GM12878 (cell line): ENCODE measurements around the gene POLD1. TPM values are rescaled to one million over a fixed set of nuclear protein-coding genes. Genes with fewer than 3 reads are reported as not detected.

Source experiments
- CBX5 ChIP-seq: sonication (generic); IDR thresholded peaks from 2 replicates; pipeline ENCODE4 v1.6.1; 2016; ENCODE audit warnings: low read depth, moderate library complexity, mild to moderate bottlenecking, inconsistent platforms
- CHD4 ChIP-seq: fragments of 200-600 bp; sonication (generic); IDR thresholded peaks from 2 replicates; pipeline ENCODE4 v1.6.1; 2016; ENCODE audit warnings: mild to moderate bottlenecking
- DPF2 ChIP-seq: fragments of 450-650 bp; IDR thresholded peaks from 2 replicates; pipeline ENCODE4 v1.6.1; 2017; ENCODE audit warnings: mild to moderate bottlenecking
- GABPA ChIP-seq: IDR thresholded peaks from 2 replicates; pipeline ENCODE4 v1.6.1; 2014; ENCODE audit warnings: antibody characterized with exemption, low read depth, mild to moderate bottlenecking, inconsistent platforms
- IKZF2 ChIP-seq, 2 experiments: fragments of 450-650 bp; IDR thresholded peaks; 2 replicates each; pipeline ENCODE4 v1.6.1; 2017; ENCODE audit warnings: mild to moderate bottlenecking in 2 of 2, moderate library complexity in 2 of 2
- JUNB ChIP-seq: IDR thresholded peaks from 2 replicates; pipeline ENCODE4 v1.6.1; 2016; ENCODE audit warnings: antibody characterized with exemption, mild to moderate bottlenecking
- MYC ChIP-seq: IDR thresholded peaks from 2 replicates; pipeline ENCODE4 v1.6.1; 2011; ENCODE audit warnings: mild to moderate bottlenecking, low read length, moderate library complexity, inconsistent platforms; ENCODE audit not compliant: insufficient read depth, insufficient replicate concordance, insufficient read length, severe bottlenecking
- NBN ChIP-seq: fragments of 450-650 bp; IDR thresholded peaks from 2 replicates; pipeline ENCODE4 v1.6.1; 2016
- NFYB ChIP-seq: IDR thresholded peaks from 2 replicates; pipeline ENCODE4 v1.6.1; 2011; ENCODE audit warnings: low read depth, mild to moderate bottlenecking, low read length, improper control_type of control experiment, moderate library complexity; ENCODE audit not compliant: insufficient read depth
- POLR2AphosphoS2 ChIP-seq: IDR thresholded peaks from 2 replicates; pipeline ENCODE4 v1.6.1; 2011; ENCODE audit warnings: low read depth, mild to moderate bottlenecking, low read length, improper control_type of control experiment, moderate library complexity
- RELA ChIP-seq: fragments of 450-650 bp; IDR thresholded peaks from 2 replicates; pipeline ENCODE4 v1.8.0; 2014; ENCODE audit warnings: borderline replicate concordance; ENCODE audit not compliant: partially characterized antibody
- SMC3 ChIP-seq: IDR thresholded peaks from 2 replicates; pipeline ENCODE4 v1.6.1; 2011; ENCODE audit warnings: low read length, improper control_type of control experiment, borderline replicate concordance
- SPI1 ChIP-seq: IDR thresholded peaks from 2 replicates; pipeline ENCODE4 v1.6.1; 2011; ENCODE audit warnings: low read depth, mild to moderate bottlenecking, low read length, moderate library complexity, borderline replicate concordance; ENCODE audit not compliant: insufficient read depth
- SUPT20H ChIP-seq: IDR thresholded peaks from 2 replicates; pipeline ENCODE4 v1.6.1; 2011; ENCODE audit warnings: low read depth, mild to moderate bottlenecking, low read length, moderate library complexity, borderline replicate concordance; ENCODE audit not compliant: control insufficient read depth
- SUZ12 ChIP-seq: fragments of 200-600 bp; sonication (generic); IDR thresholded peaks from one replicate; pipeline ENCODE4 v1.6.1; 2018; ENCODE audit warnings: antibody characterized with exemption, mild to moderate bottlenecking; ENCODE audit not compliant: unreplicated experiment
- TCF3 ChIP-seq: IDR thresholded peaks from 2 replicates; pipeline ENCODE4 v1.6.1; 2012; ENCODE audit warnings: low read depth, mild to moderate bottlenecking, low read length, borderline replicate concordance; ENCODE audit not compliant: insufficient read depth
- WRNIP1 ChIP-seq: IDR thresholded peaks from 2 replicates; pipeline ENCODE4 v1.6.1; 2011; ENCODE audit warnings: low read depth, low read length, improper control_type of control experiment, borderline replicate concordance
- YY1 ChIP-seq: IDR thresholded peaks from 2 replicates; pipeline ENCODE4 v1.6.1; 2011; ENCODE audit warnings: low read depth, mild to moderate bottlenecking, low read length
- polyA plus RNA-seq, 11 experiments: library from polyadenylated mRNA; depleted of rRNA in 4 of 11; unstranded in 6 of 11; stranded (reverse) in 5 of 11; fragments of >200 nt; fragmentation: Nextera tagmentation in 4 of 11; fragmentation: Illumina TruSeq in 1 of 11; extraction: Ambion mirVana in 4 of 11; extraction: Trizol in 1 of 11; gene quantifications; 1 replicate in 1 of 11; 2 replicates in 10 of 11; pipeline versions ENCODE4 v1.2.1 to v1.2.3, GENCODE V29; 2011 to 2016; ENCODE audit warnings: inconsistent platforms in 2 of 11, missing spikeins in 2 of 11, low read depth in 1 of 11
- total RNA-seq, 4 experiments: library from RNA; depleted of rRNA in 3 of 4; stranded (reverse); fragments of >200 nt in 3 of 4; fragmentation: Illumina TruSeq in 1 of 4; extraction: Trizol in 1 of 4; gene quantifications; 2 replicates each; pipeline versions ENCODE4 v1.2.1 to v1.2.3, GENCODE V29; 2013 to 2021
- TF ChIP-seq, protein P1 (sequence below): IDR thresholded peaks from 2 replicates; pipeline ENCODE4 v1.6.1; 2011; ENCODE audit warnings: mild to moderate bottlenecking, low read depth, low read length, moderate library complexity; ENCODE audit not compliant: insufficient replicate concordance
- TF ChIP-seq, protein P2 (sequence below): fragments of 450-650 bp; IDR thresholded peaks from 2 replicates; pipeline ENCODE4 v1.6.1; 2017; ENCODE audit warnings: mild to moderate bottlenecking, moderate library complexity
- TF ChIP-seq, protein P3 (sequence below): IDR thresholded peaks from 2 replicates; pipeline ENCODE4 v1.6.1; 2012; ENCODE audit warnings: low read length, inconsistent platforms
- TF ChIP-seq, protein P4 (sequence below): IDR thresholded peaks from 2 replicates; pipeline ENCODE4 v1.6.1; 2011; ENCODE audit warnings: borderline replicate concordance, low read depth, mild to moderate bottlenecking, moderate library complexity, mixed read lengths, low read length; ENCODE audit not compliant: insufficient read depth; ENCODE audit errors: extremely low read length

Gene POLD1
- total and polyA plus RNA-seq, 10 of the 15 experiments (the other 5 are each of a cell fraction or from before 2014, with no cell fraction given) = 0.76 to 165 (median 63.4) TPM

DNA sequence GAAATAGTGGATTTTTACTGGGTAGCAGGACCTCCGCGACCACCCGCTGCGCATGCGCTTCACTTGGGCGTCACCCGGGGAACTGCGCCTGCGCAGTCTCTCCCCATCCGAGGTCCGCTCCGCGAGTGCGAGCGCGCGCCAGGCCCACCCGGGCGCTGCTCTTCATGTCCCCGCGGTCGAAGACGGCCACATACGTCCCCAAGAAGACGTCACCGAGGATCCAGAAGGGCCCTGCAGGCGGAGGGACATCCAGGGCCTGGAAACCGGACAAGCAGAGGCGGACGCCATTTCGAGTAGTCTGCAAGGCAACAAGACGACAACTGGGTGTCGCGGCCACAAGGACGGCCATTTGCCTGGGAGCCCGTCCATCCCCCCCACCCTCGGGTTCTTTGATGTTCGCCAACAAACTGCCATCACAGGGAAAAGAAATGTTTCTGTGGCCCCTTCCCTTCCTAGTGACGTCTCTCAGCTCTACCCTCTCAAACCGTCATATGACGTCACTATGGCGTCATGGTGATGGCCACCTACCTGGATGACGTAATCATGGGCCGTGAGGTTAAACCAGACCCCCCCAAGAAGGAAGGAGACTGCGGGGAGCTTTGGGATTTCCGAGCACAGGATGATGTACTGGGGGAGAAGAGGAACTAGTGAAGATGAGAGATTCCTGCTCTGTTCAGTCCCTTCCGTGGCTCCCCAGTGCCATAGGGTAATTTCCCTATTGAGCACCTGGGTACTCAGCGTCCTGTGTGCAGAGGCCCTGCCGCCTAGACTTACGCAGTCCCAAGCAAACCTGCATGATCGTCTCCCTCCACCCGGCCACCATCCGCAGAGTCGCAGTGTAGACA, 25.4 kb upstream of the POLD1 start (continued):
- TF ChIP-seq, protein P1, sequence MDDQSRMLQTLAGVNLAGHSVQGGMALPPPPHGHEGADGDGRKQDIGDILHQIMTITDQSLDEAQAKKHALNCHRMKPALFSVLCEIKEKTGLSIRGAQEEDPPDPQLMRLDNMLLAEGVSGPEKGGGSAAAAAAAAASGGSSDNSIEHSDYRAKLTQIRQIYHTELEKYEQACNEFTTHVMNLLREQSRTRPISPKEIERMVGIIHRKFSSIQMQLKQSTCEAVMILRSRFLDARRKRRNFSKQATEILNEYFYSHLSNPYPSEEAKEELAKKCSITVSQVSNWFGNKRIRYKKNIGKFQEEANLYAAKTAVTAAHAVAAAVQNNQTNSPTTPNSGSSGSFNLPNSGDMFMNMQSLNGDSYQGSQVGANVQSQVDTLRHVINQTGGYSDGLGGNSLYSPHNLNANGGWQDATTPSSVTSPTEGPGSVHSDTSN = no peak
- TF ChIP-seq MYC (no peak), SPI1 (no peak), YY1 (peak; percentile 85), IKZF2 (IDR thresholded peaks at IDR 0.05) (peak; percentile 31 to 35; a peak in 2 of 4 replicates), TCF3 (no peak), CBX5 (no peak), WRNIP1 (0 out of 2 replicates have a peak, but pooled peaks have one; percentile 42), NFYB (no peak), DPF2 (0 out of 2 replicates have a peak, but pooled peaks have one; percentile 39), RELA (no peak), CHD4 (no peak), NBN (peak; percentile 99), JUNB (peak; percentile 43; the same call in 1 of the 2 replicates), SMC3 (no peak), GABPA (no peak), SUPT20H (no peak), POLR2AphosphoS2 (0 out of 2 replicates have a peak, but pooled peaks have one; percentile 11), SUZ12 (no peak)
- TF ChIP-seq, protein P2, sequence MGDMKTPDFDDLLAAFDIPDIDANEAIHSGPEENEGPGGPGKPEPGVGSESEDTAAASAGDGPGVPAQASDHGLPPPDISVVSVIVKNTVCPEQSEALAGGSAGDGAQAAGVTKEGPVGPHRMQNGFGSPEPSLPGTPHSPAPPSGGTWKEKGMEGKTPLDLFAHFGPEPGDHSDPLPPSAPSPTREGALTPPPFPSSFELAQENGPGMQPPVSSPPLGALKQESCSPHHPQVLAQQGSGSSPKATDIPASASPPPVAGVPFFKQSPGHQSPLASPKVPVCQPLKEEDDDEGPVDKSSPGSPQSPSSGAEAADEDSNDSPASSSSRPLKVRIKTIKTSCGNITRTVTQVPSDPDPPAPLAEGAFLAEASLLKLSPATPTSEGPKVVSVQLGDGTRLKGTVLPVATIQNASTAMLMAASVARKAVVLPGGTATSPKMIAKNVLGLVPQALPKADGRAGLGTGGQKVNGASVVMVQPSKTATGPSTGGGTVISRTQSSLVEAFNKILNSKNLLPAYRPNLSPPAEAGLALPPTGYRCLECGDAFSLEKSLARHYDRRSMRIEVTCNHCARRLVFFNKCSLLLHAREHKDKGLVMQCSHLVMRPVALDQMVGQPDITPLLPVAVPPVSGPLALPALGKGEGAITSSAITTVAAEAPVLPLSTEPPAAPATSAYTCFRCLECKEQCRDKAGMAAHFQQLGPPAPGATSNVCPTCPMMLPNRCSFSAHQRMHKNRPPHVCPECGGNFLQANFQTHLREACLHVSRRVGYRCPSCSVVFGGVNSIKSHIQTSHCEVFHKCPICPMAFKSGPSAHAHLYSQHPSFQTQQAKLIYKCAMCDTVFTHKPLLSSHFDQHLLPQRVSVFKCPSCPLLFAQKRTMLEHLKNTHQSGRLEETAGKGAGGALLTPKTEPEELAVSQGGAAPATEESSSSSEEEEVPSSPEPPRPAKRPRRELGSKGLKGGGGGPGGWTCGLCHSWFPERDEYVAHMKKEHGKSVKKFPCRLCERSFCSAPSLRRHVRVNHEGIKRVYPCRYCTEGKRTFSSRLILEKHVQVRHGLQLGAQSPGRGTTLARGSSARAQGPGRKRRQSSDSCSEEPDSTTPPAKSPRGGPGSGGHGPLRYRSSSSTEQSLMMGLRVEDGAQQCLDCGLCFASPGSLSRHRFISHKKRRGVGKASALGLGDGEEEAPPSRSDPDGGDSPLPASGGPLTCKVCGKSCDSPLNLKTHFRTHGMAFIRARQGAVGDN = peak; percentile 69
- TF ChIP-seq, protein P3, sequence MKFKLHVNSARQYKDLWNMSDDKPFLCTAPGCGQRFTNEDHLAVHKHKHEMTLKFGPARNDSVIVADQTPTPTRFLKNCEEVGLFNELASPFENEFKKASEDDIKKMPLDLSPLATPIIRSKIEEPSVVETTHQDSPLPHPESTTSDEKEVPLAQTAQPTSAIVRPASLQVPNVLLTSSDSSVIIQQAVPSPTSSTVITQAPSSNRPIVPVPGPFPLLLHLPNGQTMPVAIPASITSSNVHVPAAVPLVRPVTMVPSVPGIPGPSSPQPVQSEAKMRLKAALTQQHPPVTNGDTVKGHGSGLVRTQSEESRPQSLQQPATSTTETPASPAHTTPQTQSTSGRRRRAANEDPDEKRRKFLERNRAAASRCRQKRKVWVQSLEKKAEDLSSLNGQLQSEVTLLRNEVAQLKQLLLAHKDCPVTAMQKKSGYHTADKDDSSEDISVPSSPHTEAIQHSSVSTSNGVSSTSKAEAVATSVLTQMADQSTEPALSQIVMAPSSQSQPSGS = peak; percentile 94
- TF ChIP-seq, protein P4, sequence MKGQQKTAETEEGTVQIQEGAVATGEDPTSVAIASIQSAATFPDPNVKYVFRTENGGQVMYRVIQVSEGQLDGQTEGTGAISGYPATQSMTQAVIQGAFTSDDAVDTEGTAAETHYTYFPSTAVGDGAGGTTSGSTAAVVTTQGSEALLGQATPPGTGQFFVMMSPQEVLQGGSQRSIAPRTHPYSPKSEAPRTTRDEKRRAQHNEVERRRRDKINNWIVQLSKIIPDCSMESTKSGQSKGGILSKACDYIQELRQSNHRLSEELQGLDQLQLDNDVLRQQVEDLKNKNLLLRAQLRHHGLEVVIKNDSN = no peak
